Measurements from ENCODE around the gene ENPP5.

ENPP5 gene, protein sequence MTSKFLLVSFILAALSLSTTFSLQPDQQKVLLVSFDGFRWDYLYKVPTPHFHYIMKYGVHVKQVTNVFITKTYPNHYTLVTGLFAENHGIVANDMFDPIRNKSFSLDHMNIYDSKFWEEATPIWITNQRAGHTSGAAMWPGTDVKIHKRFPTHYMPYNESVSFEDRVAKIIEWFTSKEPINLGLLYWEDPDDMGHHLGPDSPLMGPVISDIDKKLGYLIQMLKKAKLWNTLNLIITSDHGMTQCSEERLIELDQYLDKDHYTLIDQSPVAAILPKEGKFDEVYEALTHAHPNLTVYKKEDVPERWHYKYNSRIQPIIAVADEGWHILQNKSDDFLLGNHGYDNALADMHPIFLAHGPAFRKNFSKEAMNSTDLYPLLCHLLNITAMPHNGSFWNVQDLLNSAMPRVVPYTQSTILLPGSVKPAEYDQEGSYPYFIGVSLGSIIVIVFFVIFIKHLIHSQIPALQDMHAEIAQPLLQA

DNA sequence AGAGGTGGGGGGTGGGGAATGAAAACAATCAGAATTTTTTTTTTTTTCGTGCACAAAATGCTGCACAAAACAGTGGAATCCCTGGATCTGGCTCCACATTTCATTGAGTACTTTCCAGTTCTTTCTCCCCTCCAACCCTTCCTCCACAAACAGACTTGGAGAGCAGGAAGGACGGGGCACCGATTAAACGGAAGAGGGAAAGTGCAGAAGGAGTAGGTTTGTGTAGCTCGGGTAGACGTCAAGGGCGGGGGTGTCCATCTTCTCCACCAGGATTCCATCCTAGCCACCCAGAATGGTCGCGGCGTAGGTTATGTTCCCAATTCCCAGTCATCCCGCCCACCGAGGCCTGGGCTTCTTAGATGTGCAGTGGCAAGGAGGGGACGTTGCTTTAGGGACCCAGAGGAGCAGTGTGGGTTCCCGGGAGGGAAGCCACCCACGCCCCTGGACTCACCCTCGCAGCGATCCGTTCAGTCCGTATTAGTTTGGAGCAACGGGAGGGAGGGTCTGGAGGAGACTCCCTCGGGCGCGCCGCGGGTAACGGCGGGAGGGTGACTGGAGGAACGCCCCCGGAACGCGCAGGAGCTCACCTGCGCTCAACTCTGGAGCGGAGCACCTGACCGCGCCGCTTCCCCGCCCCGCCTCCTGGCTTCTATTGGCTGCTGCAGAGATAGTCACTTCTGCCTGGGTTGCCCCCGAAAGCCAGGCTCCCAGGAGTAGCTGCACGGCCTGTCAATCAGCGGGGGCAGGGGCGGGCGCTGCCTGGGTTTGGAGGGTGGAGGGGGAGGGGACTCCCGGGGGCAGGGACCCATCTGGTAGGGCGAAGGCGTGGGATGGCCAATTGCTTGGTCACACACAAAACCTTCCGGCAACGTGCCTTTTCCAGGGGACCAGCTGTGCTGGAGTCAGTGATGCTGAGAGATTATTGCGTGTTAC, at the start of gene ENPP5:
Gene ENPP5, minus strand, starts transcription at position 624 of the 933 bp plus-strand sequence. CDS start 2,718 bp downstream, outside the sequence.
- peak within 1 kb of the TSS; percentile 98 for H3K4me3 ChIP-seq (ENCODE audit: low read depth, low read length)
- peaks cover 9% of the 10 kb centered on the region; the same call in 1 of the 2 replicates for H3K36me3 ChIP-seq (ENCODE audit: control insufficient read depth, insufficient read depth, low read length)
- H3K9ac ChIP-seq (ENCODE audit: low read length), result peak within 1 kb of the TSS; percentile 72
- no peaks in the 10 kb centered on the region for H3K9me3 ChIP-seq (ENCODE audit: control insufficient read depth, insufficient read depth, low read depth, low read length)
- H3K4me1 ChIP-seq (ENCODE audit: control insufficient read depth, insufficient read depth, low read length), result peaks cover 7% of the 10 kb centered on the region; the same call in 1 of the 2 replicates
- no peak within 1 kb of the TSS for H3K27ac ChIP-seq (ENCODE audit: low read depth, low read length)
- no peaks in the 10 kb centered on the region for H3K27me3 ChIP-seq (ENCODE audit: control insufficient read depth, insufficient read depth, low read length)

- no peaks in the 10 kb centered on the region for H3K36me3 ChIP-seq (ENCODE audit: control insufficient read depth, insufficient read depth, low read length)
- H3K4me3 ChIP-seq (ENCODE audit: low read depth, low read length), result no peak overlapping the region
- H3K9me3 ChIP-seq (ENCODE audit: control insufficient read depth, insufficient read depth, low read depth, low read length), result no peaks in the 10 kb centered on the region
- H3K4me1 ChIP-seq (ENCODE audit: control insufficient read depth, insufficient read depth, low read length), result no peaks in the 10 kb centered on the region
- H3K9ac ChIP-seq (ENCODE audit: low read length), result no peak overlapping the region
- peaks cover 13% of the 10 kb centered on the region for H3K27me3 ChIP-seq (ENCODE audit: control insufficient read depth, insufficient read depth, low read length)
- no peak overlapping the region for H3K27ac ChIP-seq (ENCODE audit: low read depth, low read length)
Measured at GRCh38 chr6:46219661-46220060, 48.9 kb upstream of the ENPP5 start.

- Histone ChIP-seq H3K9ac (ENCODE audit: low read length) (no peak overlapping the region), H3K4me3 (ENCODE audit: low read depth, low read length) (no peak overlapping the region), H3K9me3 (ENCODE audit: control insufficient read depth, insufficient read depth, low read depth, low read length) (no peaks in the 10 kb centered on the region), H3K4me1 (ENCODE audit: control insufficient read depth, insufficient read depth, low read length) (no peaks in the 10 kb centered on the region), H3K27me3 (ENCODE audit: control insufficient read depth, insufficient read depth, low read length) (peaks cover 15% of the 10 kb centered on the region), H3K27ac (ENCODE audit: low read depth, low read length) (no peak overlapping the region), H3K36me3 (ENCODE audit: control insufficient read depth, insufficient read depth, low read length) (no peaks in the 10 kb centered on the region)
Measured at GRCh38 chr6:46218457-46218856, 47.7 kb upstream of the ENPP5 start.

- Histone ChIP-seq H3K27me3 (ENCODE audit: control insufficient read depth, insufficient read depth, low read length) (peaks cover 15% of the 10 kb centered on the region), H3K9ac (ENCODE audit: low read length) (no peak overlapping the region), H3K36me3 (ENCODE audit: control insufficient read depth, insufficient read depth, low read length) (no peaks in the 10 kb centered on the region), H3K27ac (ENCODE audit: low read depth, low read length) (no peak overlapping the region), H3K4me1 (ENCODE audit: control insufficient read depth, insufficient read depth, low read length) (no peaks in the 10 kb centered on the region), H3K9me3 (ENCODE audit: control insufficient read depth, insufficient read depth, low read depth, low read length) (no peaks in the 10 kb centered on the region), H3K4me3 (ENCODE audit: low read depth, low read length) (no peak overlapping the region)
Measured at GRCh38 chr6:46217671-46218131, 46.9 kb upstream of the ENPP5 start.

GRCh38 chr6:46216879-46217278, 46.1 kb upstream of the ENPP5 start:
- Histone ChIP-seq H3K9ac (ENCODE audit: low read length) (no peak overlapping the region), H3K27ac (ENCODE audit: low read depth, low read length) (no peak overlapping the region), H3K27me3 (ENCODE audit: control insufficient read depth, insufficient read depth, low read length) (peaks cover 15% of the 10 kb centered on the region), H3K4me3 (ENCODE audit: low read depth, low read length) (no peak overlapping the region), H3K4me1 (ENCODE audit: control insufficient read depth, insufficient read depth, low read length) (no peaks in the 10 kb centered on the region), H3K9me3 (ENCODE audit: control insufficient read depth, insufficient read depth, low read depth, low read length) (no peaks in the 10 kb centered on the region), H3K36me3 (ENCODE audit: control insufficient read depth, insufficient read depth, low read length) (no peaks in the 10 kb centered on the region)

GRCh38 chr6:46215777-46216176, 45.0 kb upstream of the ENPP5 start:
- H3K27ac ChIP-seq (ENCODE audit: low read depth, low read length), result no peak overlapping the region
- H3K9ac ChIP-seq (ENCODE audit: low read length), result no peak overlapping the region
- no peaks in the 10 kb centered on the region for H3K4me1 ChIP-seq (ENCODE audit: control insufficient read depth, insufficient read depth, low read length)
- H3K4me3 ChIP-seq (ENCODE audit: low read depth, low read length), result no peak overlapping the region
- no peaks in the 10 kb centered on the region for H3K9me3 ChIP-seq (ENCODE audit: control insufficient read depth, insufficient read depth, low read depth, low read length)
- no peaks in the 10 kb centered on the region for H3K36me3 ChIP-seq (ENCODE audit: control insufficient read depth, insufficient read depth, low read length)
- peaks cover 15% of the 10 kb centered on the region for H3K27me3 ChIP-seq (ENCODE audit: control insufficient read depth, insufficient read depth, low read length)

DNA sequence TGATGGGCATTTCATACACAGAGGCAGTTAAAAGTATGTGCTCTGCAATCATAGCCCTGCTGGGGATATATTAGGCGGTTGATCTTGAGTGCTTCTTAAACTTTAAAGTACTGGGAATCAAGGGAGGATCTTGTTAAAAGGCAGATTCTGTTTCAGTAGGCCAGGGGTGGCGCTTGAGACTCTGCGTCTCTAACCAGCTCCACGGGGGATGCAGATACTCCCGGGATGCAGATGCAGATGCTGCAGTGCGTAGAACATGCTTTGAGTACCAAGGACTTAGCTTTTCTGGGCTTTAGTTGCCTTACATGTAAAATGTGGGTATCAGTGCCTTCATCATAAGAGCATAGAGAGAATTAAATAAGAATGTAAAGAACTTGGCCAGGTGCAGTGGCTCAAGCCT, 44.4 kb upstream of the ENPP5 start:
- no peak overlapping the region for H3K4me3 ChIP-seq (ENCODE audit: low read depth, low read length)
- H3K9ac ChIP-seq (ENCODE audit: low read length), result no peak overlapping the region
- H3K9me3 ChIP-seq (ENCODE audit: control insufficient read depth, insufficient read depth, low read depth, low read length), result no peaks in the 10 kb centered on the region; the same call in 1 of the 2 replicates
- H3K27me3 ChIP-seq (ENCODE audit: control insufficient read depth, insufficient read depth, low read length), result peaks cover 15% of the 10 kb centered on the region
- H3K27ac ChIP-seq (ENCODE audit: low read depth, low read length), result no peak overlapping the region
- no peaks in the 10 kb centered on the region for H3K4me1 ChIP-seq (ENCODE audit: control insufficient read depth, insufficient read depth, low read length)
- no peaks in the 10 kb centered on the region for H3K36me3 ChIP-seq (ENCODE audit: control insufficient read depth, insufficient read depth, low read length)

DNA sequence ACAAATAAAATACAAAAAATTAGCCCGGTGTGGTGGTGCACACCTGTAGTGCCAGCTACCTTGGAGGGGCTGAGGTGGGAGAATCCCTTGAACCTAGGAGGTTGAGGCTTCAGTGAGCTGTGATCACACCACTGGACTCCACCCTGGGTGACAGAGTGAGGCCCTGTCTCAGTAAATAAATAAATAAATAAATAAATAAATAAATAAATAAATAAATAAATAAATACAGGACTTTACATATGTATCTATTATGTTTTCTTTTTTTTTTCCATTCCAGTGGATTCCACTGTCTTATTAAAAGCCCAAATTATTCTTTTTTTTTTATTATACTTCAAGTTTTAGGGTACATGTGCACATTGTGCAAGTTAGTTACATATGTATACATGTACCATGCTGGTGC, 41.1 kb upstream of the ENPP5 start:
- no peaks in the 10 kb centered on the region for H3K36me3 ChIP-seq (ENCODE audit: control insufficient read depth, insufficient read depth, low read length)
- H3K27ac ChIP-seq (ENCODE audit: low read depth, low read length), result no peak overlapping the region
- H3K4me3 ChIP-seq (ENCODE audit: low read depth, low read length), result no peak overlapping the region
- H3K4me1 ChIP-seq (ENCODE audit: control insufficient read depth, insufficient read depth, low read length), result no peaks in the 10 kb centered on the region
- H3K9ac ChIP-seq (ENCODE audit: low read length), result no peak overlapping the region
- H3K9me3 ChIP-seq (ENCODE audit: control insufficient read depth, insufficient read depth, low read depth, low read length), result no peaks in the 10 kb centered on the region; the same call in 1 of the 2 replicates
- H3K27me3 ChIP-seq (ENCODE audit: control insufficient read depth, insufficient read depth, low read length), result peaks cover 15% of the 10 kb centered on the region

DNA sequence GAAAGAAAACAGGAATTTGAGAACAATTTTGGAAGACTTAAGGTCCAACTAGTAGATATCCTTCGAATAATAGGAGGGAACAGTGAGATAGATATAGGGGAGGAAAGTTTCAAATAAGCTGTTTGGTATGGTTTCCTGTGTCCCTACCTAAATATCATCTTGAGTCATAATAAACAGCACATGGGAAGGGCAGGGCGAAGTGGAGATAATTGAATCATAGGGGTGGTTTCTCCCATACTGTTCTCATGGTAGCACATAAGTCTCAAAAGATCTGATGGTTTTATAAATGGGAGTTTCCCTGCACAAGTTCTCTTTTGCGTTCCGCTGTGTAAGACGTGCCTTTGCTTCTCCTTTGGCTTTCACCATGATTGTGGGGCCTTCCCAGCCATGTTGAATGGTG, 39.5 kb upstream of the ENPP5 start:
- Histone ChIP-seq H3K4me3 (ENCODE audit: low read depth, low read length) (no peak overlapping the region), H3K9ac (ENCODE audit: low read length) (no peak overlapping the region), H3K27me3 (ENCODE audit: control insufficient read depth, insufficient read depth, low read length) (peaks cover 8% of the 10 kb centered on the region; the same call in 1 of the 2 replicates), H3K27ac (ENCODE audit: low read depth, low read length) (no peak overlapping the region), H3K36me3 (ENCODE audit: control insufficient read depth, insufficient read depth, low read length) (no peaks in the 10 kb centered on the region), H3K4me1 (ENCODE audit: control insufficient read depth, insufficient read depth, low read length) (no peaks in the 10 kb centered on the region), H3K9me3 (ENCODE audit: control insufficient read depth, insufficient read depth, low read depth, low read length) (no peaks in the 10 kb centered on the region; the same call in 1 of the 2 replicates)

- H3K9me3 ChIP-seq (ENCODE audit: control insufficient read depth, insufficient read depth, low read depth, low read length), result no peaks in the 10 kb centered on the region; the same call in 1 of the 2 replicates
- H3K36me3 ChIP-seq (ENCODE audit: control insufficient read depth, insufficient read depth, low read length), result no peaks in the 10 kb centered on the region
- H3K27ac ChIP-seq (ENCODE audit: low read depth, low read length), result no peak overlapping the region
- H3K4me3 ChIP-seq (ENCODE audit: low read depth, low read length), result no peak overlapping the region
- H3K27me3 ChIP-seq (ENCODE audit: control insufficient read depth, insufficient read depth, low read length), result no peaks in the 10 kb centered on the region
- H3K4me1 ChIP-seq (ENCODE audit: control insufficient read depth, insufficient read depth, low read length), result no peaks in the 10 kb centered on the region
- no peak overlapping the region for H3K9ac ChIP-seq (ENCODE audit: low read length)
Measured at GRCh38 chr6:46208303-46208702, 37.5 kb upstream of the ENPP5 start.

Measured in HUES6 (cell line).